Glomerular visceral epithelial cell (primary cell): ENCODE measurements around the gene PCSK6.
"Not testable (repeated sequence)": the region's sequence is repeated elsewhere in the genome, so short reads cannot be mapped to it uniquely, and the experiment has no call there.

Source experiments
- DNase-seq: peaks from one replicate; pipeline ENCODE4 v3.0.0-alpha.2; 2016; ENCODE audit errors: extremely low spot score

The PCSK6 gene

DNA sequence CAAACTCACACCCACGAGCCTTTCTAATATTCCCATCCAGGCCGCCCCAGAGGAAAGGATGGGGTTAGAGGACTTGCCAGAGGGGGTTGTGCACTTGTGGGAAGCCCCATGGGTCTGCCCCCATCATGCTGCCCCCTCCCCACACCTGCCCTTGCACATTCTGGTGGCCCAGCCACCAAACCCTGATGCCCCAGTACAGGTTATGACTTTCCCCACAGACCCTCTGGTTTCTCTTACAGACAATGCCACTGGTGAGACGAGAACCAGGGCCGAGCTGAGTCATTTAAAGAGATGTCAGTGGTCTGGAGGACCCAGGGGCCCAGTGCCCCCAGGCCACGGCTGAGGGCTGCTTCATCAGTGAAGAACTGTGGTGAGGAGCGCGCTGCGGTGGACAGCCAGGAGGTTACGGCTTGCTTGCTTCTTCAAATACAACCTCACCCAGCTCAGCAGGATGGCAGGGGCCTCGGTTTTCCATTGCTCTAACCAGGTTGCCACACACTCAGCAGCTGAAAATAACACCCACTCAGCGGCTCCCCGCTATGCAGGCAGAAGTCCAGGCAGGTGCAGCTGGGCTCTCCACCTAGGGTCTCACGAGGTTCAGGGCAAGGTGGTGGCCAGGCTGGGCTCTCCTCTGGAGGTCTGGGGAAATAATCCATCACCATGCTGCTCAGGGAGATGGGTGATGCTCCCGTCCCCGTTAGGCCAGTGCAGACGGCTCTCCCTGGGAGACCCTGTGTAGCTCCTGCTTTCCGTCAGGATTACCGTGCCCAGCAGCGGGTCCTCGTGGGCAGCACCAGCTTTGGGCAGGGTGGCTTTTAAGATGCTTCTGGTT, 180.7 kb downstream of the PCSK6 start:
- no peak for DNase-seq

- DNase-seq = no peak
Measured at GRCh38 chr15:101307897-101308603, 181.5 kb downstream of the PCSK6 start.

DNA sequence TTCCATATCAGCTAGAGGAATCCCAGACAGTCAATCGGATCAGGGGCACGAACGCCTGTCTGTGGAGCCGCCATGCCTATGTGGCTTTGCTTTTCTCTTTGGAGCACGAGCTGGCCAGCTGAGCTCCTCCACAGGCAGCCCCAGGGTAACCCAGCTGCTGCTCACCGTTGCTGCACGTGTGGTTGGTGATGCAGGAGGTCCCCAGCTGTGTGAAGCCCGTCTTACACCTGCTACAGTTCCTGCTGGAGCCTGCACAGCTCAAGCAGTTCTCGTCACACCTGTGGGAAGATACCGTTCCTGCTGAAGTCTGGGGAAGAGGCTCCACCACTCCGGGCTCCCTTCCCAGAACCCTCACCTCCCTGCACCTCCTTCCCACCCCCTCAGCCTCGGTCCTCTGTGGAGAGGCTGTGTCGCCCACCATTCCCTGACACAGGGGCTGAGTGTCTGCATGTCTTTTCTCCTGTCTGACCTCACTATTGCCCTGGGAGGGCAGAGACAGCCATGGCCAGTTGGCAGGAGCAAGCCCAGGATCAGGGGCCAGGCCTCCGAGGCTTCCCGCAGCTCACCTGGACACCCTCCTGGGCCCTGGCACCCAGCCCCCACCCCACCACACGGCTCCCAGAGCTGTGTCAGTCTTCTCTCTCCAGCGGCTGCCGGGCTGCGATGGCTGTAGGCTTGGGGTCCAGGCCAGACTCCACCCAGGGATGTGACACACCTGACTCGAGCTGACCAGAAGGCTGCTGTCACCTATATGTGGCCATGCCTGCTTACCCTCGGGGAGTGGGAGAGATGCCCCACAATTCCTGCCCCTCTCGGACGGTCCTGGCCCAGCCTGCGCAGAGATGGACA, 182.2 kb downstream of the PCSK6 start:
- no peak for DNase-seq

GRCh38 chr15:101306341-101307047, 183.0 kb downstream of the PCSK6 start:
- DNase-seq = no peak

GRCh38 chr15:101305820-101306255, 183.7 kb downstream of the PCSK6 start:
- DNase-seq = no peak

GRCh38 chr15:101303408-101303807, 186.1 kb downstream of the PCSK6 start:
- DNase-seq = no peak

GRCh38 chr15:101296418-101297405, 192.8 kb downstream of the PCSK6 start:
- no peak for DNase-seq

DNA sequence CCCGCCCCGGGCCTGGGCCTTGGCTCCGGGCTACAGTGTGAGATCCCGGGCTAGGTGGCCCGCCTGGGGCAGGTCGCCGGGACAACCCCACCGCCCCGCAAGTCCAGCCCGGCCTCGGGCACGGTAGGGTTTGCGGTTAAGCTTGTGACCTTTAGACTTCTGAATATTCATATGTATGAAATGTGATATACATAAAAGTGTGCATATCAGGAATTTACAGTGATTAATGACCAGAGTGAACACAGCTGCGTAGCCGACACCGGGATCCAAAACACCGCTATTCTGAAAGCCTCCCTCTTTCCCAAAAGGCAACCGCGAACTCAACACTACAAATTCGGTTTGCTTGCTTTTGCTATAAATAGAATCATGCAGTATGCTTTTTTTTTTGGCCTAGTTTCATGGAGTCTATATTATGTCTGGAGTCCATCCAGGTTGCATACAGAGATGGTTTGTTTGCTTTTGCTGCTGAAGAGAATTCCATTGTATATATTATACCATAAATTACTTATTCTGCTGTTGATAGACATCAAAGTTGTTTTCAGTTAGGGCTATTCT, 193.8 kb downstream of the PCSK6 start:
- no peak for DNase-seq

DNA sequence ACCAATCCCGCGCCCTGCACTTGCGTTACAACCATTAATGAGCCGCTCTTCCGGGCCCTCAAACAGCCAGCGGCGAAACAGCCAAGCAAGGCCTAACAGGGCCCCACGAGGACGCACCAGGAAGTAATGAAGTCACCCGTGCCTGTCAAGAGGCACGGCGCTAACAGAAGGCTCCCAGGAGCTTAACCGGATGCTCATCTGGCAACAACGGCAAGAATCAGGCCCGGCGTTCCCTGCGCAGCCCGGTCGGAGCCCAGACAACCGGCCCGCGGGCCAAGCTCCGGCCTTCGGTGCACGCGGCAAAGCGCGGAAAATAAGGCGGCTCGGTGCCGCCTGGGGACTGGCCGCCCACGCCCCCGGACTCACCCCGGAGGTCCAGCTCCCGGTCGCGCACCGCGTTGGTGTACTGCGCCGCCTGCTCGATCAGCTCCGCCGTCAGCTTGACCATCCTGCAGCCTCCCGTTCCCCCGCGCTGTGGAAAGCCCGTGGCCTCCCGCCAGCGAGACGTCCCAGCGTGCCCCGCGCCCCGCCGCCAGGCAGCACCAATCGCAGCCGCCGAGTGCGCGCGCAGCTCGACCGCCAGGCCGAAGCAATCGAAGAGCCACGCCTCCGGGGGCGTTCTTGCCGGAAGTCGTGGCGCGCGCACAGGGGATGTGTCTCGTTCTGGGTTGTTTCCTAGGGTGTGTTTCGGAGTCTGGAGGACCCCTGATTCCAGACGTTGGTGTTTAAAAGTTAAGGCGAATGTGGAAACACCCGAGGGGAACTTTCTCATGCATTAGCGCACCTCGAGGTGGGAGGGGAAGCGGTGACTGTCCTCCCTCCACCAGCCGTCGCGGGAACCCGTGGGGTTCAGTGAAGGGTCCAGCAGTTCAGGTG, 194.5 kb downstream of the PCSK6 start, which contains the start of gene SNRPA1:
TSS of gene SNRPA1 (minus strand) at position 518 of the 876 bp plus-strand sequence. CDS start at position 448, 70 bp downstream.
- DNase-seq = peak; percentile 95

- no peak for DNase-seq
Measured at GRCh38 chr15:101293122-101293521, 196.4 kb downstream of the PCSK6 start.

DNA sequence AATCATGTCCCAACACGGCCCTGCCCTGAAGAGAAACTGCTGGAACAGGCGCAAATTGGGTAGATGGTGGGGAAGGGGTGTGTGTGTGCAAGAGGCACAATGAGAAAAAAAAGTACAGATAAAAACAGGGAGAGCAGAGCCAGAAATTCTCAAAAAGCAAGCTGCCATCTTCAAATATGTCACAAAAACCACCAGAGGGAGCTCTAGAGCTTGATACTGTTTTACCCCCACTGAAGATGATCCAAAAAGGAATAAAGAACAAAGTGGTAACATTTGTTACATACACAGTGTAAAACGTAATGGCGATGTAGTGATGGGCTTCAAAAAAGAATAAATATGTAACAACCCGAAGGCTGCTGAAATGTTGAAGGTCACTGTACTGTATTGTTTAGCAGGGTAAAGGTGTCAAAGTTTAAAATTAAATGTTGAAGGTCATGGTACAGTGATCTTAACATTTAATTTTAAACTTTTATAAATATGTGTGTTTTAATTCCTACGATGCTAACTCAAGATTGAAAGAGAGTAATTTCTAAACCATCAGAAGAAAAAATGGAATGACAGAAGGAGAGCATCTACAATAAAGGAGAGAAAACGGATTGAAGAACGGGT, 200.5 kb downstream of the PCSK6 start:
- peak; percentile 49 for DNase-seq

DNA sequence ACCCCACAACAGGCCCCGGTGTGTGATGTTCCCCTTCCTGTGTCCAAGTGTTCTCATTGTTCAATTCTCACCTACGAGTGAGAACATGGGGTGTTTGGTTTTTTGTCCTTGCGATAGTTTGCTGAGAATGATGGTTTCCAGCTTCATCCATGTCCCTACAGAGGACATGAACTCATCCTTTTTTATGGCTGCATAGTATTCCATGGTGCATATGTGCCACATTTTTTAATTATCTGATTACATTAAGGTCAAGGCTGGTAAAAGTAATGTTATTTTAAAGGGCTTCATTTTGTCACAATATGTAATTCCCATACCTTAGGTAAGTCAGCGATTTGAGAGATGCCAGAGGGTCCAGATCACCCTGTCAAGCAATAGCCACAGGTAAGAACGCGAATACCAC, 202.2 kb downstream of the PCSK6 start:
- not testable (repeated sequence) for DNase-seq

- DNase-seq = no peak
Measured at GRCh38 chr15:101286471-101287114, 202.9 kb downstream of the PCSK6 start.

- DNase-seq = no peak
Measured at GRCh38 chr15:101283931-101284330, 205.6 kb downstream of the PCSK6 start.

- no peak for DNase-seq
Measured at GRCh38 chr15:101280007-101280406, 209.5 kb downstream of the PCSK6 start.

- no peak for DNase-seq
Measured at GRCh38 chr15:101277943-101278564, 211.5 kb downstream of the PCSK6 start.

DNA sequence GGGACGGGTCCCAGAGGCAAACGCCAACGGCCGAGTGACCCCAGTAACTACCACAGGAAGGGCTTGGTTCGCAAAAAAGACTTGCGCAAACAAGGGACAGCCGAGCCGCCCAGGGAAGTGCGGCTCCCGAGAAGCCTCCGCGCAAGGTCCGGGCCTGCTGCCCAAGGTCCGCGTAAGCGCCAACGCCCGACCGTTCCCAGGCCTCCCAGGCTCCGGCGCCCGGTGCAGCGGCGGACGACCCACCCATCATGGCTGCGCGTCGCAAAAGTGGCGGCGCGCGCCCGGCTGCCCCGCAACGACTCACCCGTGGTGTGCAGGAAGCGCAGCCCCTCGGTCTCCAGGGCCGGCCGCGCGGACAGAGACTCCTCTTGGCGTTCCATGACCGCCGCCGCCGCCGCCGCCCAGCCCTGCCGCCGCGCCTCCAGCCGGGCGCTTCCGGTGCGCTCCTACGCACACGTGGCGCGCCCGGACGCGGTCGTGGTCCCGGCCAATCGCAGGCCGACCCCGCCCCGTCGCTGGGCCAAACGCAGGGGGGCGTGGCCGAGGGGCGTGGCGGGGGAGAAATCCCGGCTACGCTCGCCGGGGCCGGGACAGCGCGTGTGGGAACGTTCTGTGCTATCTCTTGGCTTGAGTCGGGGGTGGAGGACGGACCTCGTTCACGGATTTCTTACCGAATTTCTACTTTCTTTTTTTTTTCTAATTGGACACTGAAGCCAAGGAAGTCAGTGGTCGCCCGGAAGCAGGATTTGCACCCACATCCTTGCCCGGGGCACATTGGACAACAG, 212.3 kb downstream of the PCSK6 start, which contains the start of gene SELENOS:
TSS of gene SELENOS (minus strand) at position 448 of the 785 bp plus-strand sequence. CDS start at position 380, 68 bp downstream.
- peak; percentile 90 for DNase-seq
